HL-60 (cell line): Measurements from ENCODE around the gene BMAL1.

Source experiments
- GABPA ChIP-seq: IDR thresholded peaks from 2 replicates; pipeline ENCODE4 v1.6.1; 2012; ENCODE audit warnings: low read depth
- POLR2AphosphoS5 ChIP-seq: IDR thresholded peaks from 2 replicates; pipeline ENCODE4 v1.6.1; 2012; ENCODE audit warnings: low read depth
- TF ChIP-seq, protein P1 (sequence below): IDR thresholded peaks from one replicate; pipeline ENCODE4 v1.5.1; 2011; ENCODE audit warnings: low read length, control low read depth, inconsistent platforms; ENCODE audit not compliant: insufficient read depth
- TF ChIP-seq, protein P2 (sequence below): IDR thresholded peaks from 2 replicates; pipeline ENCODE4 v1.6.1; 2012; ENCODE audit warnings: low read depth; ENCODE audit not compliant: insufficient replicate concordance

DNA sequence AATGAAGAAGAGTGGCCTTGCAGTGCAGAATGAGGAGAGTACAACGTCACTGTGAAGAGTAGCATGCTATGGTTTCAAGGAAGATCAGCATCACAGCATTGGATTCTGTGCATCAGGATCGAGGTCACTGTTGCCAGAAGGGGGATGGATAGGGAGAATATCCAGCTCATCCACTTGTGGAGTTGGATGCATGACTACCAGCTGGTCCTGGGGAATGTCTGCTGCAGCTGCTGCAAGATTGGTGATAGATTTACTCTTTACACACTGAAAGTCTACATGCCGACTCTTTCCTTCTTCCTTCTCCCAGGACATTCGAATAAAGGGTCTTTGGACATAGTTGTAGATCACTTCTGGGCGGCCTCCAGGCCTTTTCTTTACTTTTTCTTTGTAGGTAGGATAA, 111.2 kb downstream of the BMAL1 start:
- TF ChIP-seq, protein P1, sequence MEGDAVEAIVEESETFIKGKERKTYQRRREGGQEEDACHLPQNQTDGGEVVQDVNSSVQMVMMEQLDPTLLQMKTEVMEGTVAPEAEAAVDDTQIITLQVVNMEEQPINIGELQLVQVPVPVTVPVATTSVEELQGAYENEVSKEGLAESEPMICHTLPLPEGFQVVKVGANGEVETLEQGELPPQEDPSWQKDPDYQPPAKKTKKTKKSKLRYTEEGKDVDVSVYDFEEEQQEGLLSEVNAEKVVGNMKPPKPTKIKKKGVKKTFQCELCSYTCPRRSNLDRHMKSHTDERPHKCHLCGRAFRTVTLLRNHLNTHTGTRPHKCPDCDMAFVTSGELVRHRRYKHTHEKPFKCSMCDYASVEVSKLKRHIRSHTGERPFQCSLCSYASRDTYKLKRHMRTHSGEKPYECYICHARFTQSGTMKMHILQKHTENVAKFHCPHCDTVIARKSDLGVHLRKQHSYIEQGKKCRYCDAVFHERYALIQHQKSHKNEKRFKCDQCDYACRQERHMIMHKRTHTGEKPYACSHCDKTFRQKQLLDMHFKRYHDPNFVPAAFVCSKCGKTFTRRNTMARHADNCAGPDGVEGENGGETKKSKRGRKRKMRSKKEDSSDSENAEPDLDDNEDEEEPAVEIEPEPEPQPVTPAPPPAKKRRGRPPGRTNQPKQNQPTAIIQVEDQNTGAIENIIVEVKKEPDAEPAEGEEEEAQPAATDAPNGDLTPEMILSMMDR: no peak
- TF ChIP-seq GABPA (no peak), POLR2AphosphoS5 (no peak)
- TF ChIP-seq, protein P2, sequence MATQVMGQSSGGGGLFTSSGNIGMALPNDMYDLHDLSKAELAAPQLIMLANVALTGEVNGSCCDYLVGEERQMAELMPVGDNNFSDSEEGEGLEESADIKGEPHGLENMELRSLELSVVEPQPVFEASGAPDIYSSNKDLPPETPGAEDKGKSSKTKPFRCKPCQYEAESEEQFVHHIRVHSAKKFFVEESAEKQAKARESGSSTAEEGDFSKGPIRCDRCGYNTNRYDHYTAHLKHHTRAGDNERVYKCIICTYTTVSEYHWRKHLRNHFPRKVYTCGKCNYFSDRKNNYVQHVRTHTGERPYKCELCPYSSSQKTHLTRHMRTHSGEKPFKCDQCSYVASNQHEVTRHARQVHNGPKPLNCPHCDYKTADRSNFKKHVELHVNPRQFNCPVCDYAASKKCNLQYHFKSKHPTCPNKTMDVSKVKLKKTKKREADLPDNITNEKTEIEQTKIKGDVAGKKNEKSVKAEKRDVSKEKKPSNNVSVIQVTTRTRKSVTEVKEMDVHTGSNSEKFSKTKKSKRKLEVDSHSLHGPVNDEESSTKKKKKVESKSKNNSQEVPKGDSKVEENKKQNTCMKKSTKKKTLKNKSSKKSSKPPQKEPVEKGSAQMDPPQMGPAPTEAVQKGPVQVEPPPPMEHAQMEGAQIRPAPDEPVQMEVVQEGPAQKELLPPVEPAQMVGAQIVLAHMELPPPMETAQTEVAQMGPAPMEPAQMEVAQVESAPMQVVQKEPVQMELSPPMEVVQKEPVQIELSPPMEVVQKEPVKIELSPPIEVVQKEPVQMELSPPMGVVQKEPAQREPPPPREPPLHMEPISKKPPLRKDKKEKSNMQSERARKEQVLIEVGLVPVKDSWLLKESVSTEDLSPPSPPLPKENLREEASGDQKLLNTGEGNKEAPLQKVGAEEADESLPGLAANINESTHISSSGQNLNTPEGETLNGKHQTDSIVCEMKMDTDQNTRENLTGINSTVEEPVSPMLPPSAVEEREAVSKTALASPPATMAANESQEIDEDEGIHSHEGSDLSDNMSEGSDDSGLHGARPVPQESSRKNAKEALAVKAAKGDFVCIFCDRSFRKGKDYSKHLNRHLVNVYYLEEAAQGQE: no peak
